Limb (tissue), 2 donors: ENCODE data around the gene PERM1.
"Not testable (repeated sequence)": the region's sequence is repeated elsewhere in the genome, so short reads cannot be mapped to it uniquely, and the experiment has no call there.

Experiments
- DNase-seq, 2 donors: peaks; one replicate each; pipeline ENCODE4 v3.0.0-alpha.2; 2016; ENCODE audit errors: extremely low spot score in 2 of 2

Gene PERM1

GRCh38 chr1:978835-979743 lies 2.8 kb downstream of the PERM1 start:
- DNase-seq: peak in 1 of 2 donors; percentile 26

GRCh38 chr1:978069-978834 lies 3.6 kb downstream of the PERM1 start:
- DNase-seq: peak in 1 of 2 donors; percentile 28

GRCh38 chr1:976791-977190 lies 5.1 kb downstream of the PERM1 start:
- DNase-seq: not testable (repeated sequence)

- peak; percentile 51 to 87 for DNase-seq
Observed at GRCh38 chr1:975896-976683, 5.8 kb downstream of the PERM1 start.

- peak in 1 of 2 donors; percentile 29 for DNase-seq
Observed at GRCh38 chr1:975365-975764, 6.5 kb downstream of the PERM1 start.

- peak in 1 of 2 donors; percentile 33 for DNase-seq
Observed at GRCh38 chr1:974687-975328, 7.1 kb downstream of the PERM1 start.

GRCh38 chr1:974293-974640 lies 7.6 kb downstream of the PERM1 start:
- DNase-seq: no peak

- DNase-seq: no peak
Observed at GRCh38 chr1:973459-974292, 8.2 kb downstream of the PERM1 start.

- no peak for DNase-seq
Observed at GRCh38 chr1:972726-973458, 9.0 kb downstream of the PERM1 start.

GRCh38 chr1:971751-972506 lies 10.0 kb downstream of the PERM1 start:
- no peak for DNase-seq

- DNase-seq: no peak
Observed at GRCh38 chr1:970973-971730, 10.7 kb downstream of the PERM1 start.

- DNase-seq: no peak
Observed at GRCh38 chr1:970242-970972, 11.5 kb downstream of the PERM1 start.

- DNase-seq: no peak
Observed at GRCh38 chr1:969260-969855, 12.5 kb downstream of the PERM1 start.

- DNase-seq: no peak
Observed at GRCh38 chr1:967466-968343, 14.2 kb downstream of the PERM1 start.

- DNase-seq: no peak
Observed at GRCh38 chr1:966704-967300, 15.1 kb downstream of the PERM1 start.
